Testis (tissue), 3 donors: ENCODE measurements around the gene AMIGO1. TPM values are rescaled to one million over a fixed set of nuclear protein-coding genes. Genes with fewer than 3 reads are reported as not detected.
A peak's percentile ranks its signal among the peaks of the same experiment; 100 is the strongest.

Source experiments
- DNase-seq: peaks from one replicate; pipeline ENCODE4 v3.0.0-alpha.2; 2019
- H3K27ac ChIP-seq, 2 donors: fragments of 200-600 bp; sonication (generic); one replicate each; pipeline ENCODE4 v1.5.1; 2019
- H3K27me3 ChIP-seq: fragments of 200-600 bp; sonication (generic); one replicate; pipeline ENCODE4 v1.5.1; 2019
- H3K36me3 ChIP-seq: fragments of 200-600 bp; sonication (generic); one replicate; pipeline ENCODE4 v1.5.1; 2017; ENCODE audit warnings: low read depth; ENCODE audit errors: missing control alignments
- H3K4me1 ChIP-seq: fragments of 200-600 bp; sonication (generic); one replicate; pipeline ENCODE4 v1.5.1; 2019
- H3K4me3 ChIP-seq, 2 donors: fragments of 200-600 bp; sonication (generic); one replicate each; pipeline ENCODE4 v1.5.1; 2017 to 2019
- H3K9me3 ChIP-seq: fragments of 200-600 bp; sonication (generic); one replicate; pipeline ENCODE4 v1.5.1; 2017
- POLR2A ChIP-seq: fragments of 450-650 bp; IDR thresholded peaks from one replicate; pipeline ENCODE4 v1.6.1; 2017; ENCODE audit warnings: antibody characterized with exemption, mild to moderate bottlenecking, moderate library complexity
- WGBS, 2 donors: methylation state at CpG; one replicate each; pipeline ENCODE4 v1.1.5; 2018; 5-methylcytosine and 5-hydroxymethylcytosine counted together
- intact Hi-C: fragments of 100-400 bp; cut with DNase I; formaldehyde crosslinking; loops from one replicate; pipeline ENCODE4 v1.15.1; 2023; ENCODE audit warnings: low total_unique reads
- polyA plus RNA-seq: library from polyadenylated mRNA; stranded (reverse); fragments of 350-450 nt; fragmentation: Illumina TruSeq; extraction: RNeasy Lipid Tissue Mini Kit (QIAGEN cat#74804); gene quantifications from one replicate; pipeline ENCODE4 v1.2.3, GENCODE V29; 2014; ENCODE audit warnings: low read depth, low replicate concordance; ENCODE audit not compliant: insufficient read depth
- total RNA-seq, 2 donors: library from RNA; depleted of rRNA; stranded (reverse); fragments of >200 nt; gene quantifications; one replicate each; pipeline ENCODE4 v1.2.3, GENCODE V29; 2016
- TF ChIP-seq, protein P1 (sequence below), 3 experiments: fragments of 450-650 bp in 2 of 3; fragments of 200-600 bp in 1 of 3; sonication (generic) in 1 of 3; IDR thresholded peaks; one replicate each; pipeline ENCODE4 v1.5.1; 2016 to 2019; ENCODE audit warnings: antibody characterized with exemption in 3 of 3, mild to moderate bottlenecking in 2 of 3, moderate library complexity in 1 of 3

AMIGO1 gene
- total and polyA plus RNA-seq, 3 donors from 2014 or later = 5.1 to 6.7 (median 6.0) TPM

DNA sequence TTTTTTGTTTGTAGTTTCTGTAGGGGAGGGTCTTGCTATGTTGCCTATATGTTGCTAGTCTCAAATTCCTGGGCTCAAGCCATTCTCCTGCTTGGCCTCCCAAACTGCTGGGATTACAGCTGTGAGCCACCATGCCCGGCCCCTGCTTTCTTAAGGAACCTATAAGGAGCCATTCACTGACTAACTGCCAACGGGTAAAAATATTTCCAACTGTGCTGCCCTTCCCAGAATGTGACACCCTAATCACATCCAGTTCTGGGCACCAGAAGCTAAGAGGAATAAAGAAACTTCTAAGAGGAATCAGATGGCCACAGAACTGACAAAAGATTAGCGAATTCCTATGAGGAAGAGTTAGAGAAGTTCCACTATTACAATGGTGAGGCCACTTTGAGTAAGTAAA is 36.7 kb downstream of the AMIGO1 start:
- no peak for DNase-seq
- Histone ChIP-seq H3K36me3 (no peaks in the 10 kb centered on the region), H3K27ac (no peak overlapping the region), H3K4me1 (peaks cover 9% of the 10 kb centered on the region), H3K4me3 (no peak overlapping the region), H3K9me3 (no peaks in the 10 kb centered on the region), H3K27me3 (no peaks in the 10 kb centered on the region)
- intact Hi-C loops = no loop called here
- 31 to 46% methylated on average over 3 of the region's 3 CpGs for whole genome bisulfite sequencing, 2 donors
- TF ChIP-seq, protein P1, sequence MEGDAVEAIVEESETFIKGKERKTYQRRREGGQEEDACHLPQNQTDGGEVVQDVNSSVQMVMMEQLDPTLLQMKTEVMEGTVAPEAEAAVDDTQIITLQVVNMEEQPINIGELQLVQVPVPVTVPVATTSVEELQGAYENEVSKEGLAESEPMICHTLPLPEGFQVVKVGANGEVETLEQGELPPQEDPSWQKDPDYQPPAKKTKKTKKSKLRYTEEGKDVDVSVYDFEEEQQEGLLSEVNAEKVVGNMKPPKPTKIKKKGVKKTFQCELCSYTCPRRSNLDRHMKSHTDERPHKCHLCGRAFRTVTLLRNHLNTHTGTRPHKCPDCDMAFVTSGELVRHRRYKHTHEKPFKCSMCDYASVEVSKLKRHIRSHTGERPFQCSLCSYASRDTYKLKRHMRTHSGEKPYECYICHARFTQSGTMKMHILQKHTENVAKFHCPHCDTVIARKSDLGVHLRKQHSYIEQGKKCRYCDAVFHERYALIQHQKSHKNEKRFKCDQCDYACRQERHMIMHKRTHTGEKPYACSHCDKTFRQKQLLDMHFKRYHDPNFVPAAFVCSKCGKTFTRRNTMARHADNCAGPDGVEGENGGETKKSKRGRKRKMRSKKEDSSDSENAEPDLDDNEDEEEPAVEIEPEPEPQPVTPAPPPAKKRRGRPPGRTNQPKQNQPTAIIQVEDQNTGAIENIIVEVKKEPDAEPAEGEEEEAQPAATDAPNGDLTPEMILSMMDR (IDR thresholded peaks at IDR 0.05) = no peak
- no peak for TF ChIP-seq POLR2A

DNA sequence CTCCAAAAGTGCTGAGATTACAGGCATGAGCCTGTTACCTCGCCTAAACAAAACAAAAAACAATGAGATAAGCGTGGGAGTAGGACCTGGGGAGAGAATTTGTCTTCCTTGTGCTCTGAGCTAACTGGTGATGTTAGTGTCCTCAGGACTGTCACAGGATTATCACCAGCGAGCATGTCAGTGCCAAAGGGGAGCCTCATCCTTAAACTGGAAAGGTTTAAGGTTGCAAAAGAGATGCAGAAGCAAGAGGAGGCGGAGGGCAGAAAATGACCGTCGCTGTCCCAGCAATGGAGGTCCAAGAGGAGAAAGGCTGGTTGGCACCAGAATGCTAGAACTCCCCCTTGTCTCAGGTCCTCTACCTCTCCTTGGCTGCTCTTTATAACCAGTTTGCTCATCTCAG is 39.3 kb downstream of the AMIGO1 start:
- TF ChIP-seq, protein P1 (IDR thresholded peaks at IDR 0.05) = no peak
- TF ChIP-seq POLR2A = no peak
- no peak for DNase-seq
- no peaks in the 10 kb centered on the region for H3K36me3 ChIP-seq
- WGBS, 2 donors = 62 to 74% methylated on average over 6 of the region's 6 CpGs
- H3K27me3 ChIP-seq = no peaks in the 10 kb centered on the region
- intact Hi-C loops = no loop called here
- no peak overlapping the region for H3K4me3 ChIP-seq
- H3K27ac ChIP-seq = no peak overlapping the region
- H3K9me3 ChIP-seq = no peaks in the 10 kb centered on the region
- peaks cover 15% of the 10 kb centered on the region for H3K4me1 ChIP-seq

DNA sequence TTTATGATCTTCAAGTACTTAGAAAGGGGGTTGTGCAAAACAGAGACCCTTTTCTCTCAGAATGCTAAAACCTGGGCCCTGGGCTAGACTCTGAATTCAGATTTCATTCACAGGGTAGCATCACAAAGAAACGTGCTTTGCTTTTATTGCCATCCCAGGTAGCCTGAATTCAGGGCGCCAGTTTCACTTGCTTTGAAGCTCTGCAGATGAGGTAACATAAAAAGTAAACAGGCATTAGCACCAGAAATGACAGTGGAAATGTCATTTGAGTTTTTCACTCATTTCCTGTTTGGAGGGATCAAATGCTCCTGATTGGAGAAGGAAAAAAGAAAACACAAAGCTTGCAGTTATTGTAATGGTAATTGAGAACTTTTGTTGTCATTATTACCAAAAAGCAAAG is 40.6 kb downstream of the AMIGO1 start:
- WGBS, 2 donors = 30 to 33% methylated on average over 2 of the region's 2 CpGs
- TF ChIP-seq, protein P1 (IDR thresholded peaks at IDR 0.05) = no peak
- TF ChIP-seq POLR2A = no peak
- Histone ChIP-seq H3K4me1 (peaks cover 24% of the 10 kb centered on the region), H3K9me3 (no peaks in the 10 kb centered on the region), H3K27me3 (no peaks in the 10 kb centered on the region), H3K36me3 (no peaks in the 10 kb centered on the region), H3K27ac (no peak overlapping the region), H3K4me3 (no peak overlapping the region)
- intact Hi-C loops = no loop called here
- DNase-seq = no peak

DNA sequence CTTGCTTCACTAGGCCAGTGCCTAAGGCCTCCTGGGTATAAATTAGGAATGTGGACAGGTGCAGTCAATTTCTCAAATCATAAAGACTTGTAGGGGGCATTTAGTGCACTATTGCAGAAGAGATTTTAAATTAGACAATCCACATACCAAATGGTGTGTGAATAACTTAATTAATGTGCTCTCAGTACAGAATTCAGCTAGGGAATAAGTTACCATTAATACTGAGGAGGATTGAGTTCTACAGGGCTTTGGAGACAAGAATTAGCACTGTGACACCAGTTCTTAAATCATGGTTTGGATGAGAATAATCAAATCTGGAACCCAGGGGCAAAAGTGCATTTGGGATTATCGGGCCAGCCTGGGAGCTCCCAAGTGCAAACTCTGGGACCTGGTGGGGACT is 41.5 kb downstream of the AMIGO1 start:
- Histone ChIP-seq H3K27ac (no peak overlapping the region), H3K27me3 (no peaks in the 10 kb centered on the region), H3K36me3 (no peaks in the 10 kb centered on the region), H3K9me3 (no peaks in the 10 kb centered on the region), H3K4me3 (no peak overlapping the region), H3K4me1 (peaks cover 24% of the 10 kb centered on the region)
- TF ChIP-seq, protein P1 (IDR thresholded peaks at IDR 0.05) = no peak
- TF ChIP-seq POLR2A = no peak
- intact Hi-C loops = no loop called here
- WGBS, 2 donors = 84 to 100% methylated on average over 1 of the region's 1 CpG
- DNase-seq = no peak

DNA sequence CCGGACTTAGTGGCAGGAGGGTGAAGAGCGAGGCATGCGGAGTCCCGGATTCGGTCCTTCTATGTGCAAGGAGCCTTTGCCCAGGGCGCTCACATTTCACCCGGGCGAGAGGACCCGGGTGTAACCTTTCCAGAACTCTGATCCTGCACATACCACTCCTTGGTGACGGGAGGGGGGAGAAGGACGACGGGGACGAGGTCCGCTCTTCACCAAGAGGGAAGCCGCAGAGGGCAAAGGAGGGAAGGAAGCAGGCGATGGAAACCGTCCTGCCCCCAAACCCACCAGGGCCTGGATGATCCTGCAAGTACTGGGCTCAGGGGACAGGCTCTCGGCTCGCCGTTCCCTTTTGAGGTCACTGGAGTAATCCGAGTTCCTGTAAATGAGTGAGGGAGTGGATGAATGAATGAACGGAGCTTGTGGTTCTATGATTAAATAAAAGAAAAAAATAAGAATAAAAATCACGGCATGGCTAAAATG is 42.2 kb downstream of the AMIGO1 start:
- Histone ChIP-seq H3K27ac (peak overlapping the region in 1 of 2 donors; percentile 79), H3K4me1 (peaks cover 24% of the 10 kb centered on the region), H3K36me3 (no peaks in the 10 kb centered on the region), H3K9me3 (no peaks in the 10 kb centered on the region), H3K27me3 (no peaks in the 10 kb centered on the region), H3K4me3 (peak overlapping the region; percentile 68 to 81)
- DNase-seq = peak; percentile 35
- intact Hi-C loops = no loop called here
- TF ChIP-seq, protein P1 (IDR thresholded peaks at IDR 0.05) = no peak
- TF ChIP-seq POLR2A = no peak
- WGBS, 2 donors = 13 to 15% methylated on average over 17 to 23 of the region's 23 CpGs
